Stimulated activated CD8-positive, alpha-beta memory T cell treated with anti-CD3 and anti-CD28 coated beads, Interleukin-15, amount 100 ng/mL, for 24 hours (primary cell): ENCODE data around the gene ZNF692.

Experiments
- DNase-seq: peaks from one replicate; pipeline ENCODE4 v3.0.0-alpha.2; 2020; ENCODE audit warnings: low read depth

The ZNF692 gene

DNA sequence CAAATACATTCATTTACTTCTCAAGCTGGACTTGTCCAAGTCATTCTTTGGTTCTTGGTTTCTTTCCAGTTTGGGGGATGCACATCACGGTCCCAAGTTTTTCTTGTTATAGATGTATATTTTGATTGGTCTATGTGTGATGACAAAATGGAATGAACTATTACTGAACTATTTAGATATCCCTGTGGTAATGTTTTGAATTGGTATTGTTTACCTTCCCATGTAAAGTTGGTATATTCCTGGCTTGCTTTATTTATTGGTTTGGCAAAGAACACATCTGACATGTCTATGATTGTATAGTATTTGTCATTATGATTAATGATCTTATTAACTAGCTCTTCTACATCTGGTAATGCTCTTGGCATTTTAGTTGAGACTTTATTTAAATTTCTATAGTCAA lies 22.4 kb upstream of the ZNF692 start:
- DNase-seq = no peak

DNA sequence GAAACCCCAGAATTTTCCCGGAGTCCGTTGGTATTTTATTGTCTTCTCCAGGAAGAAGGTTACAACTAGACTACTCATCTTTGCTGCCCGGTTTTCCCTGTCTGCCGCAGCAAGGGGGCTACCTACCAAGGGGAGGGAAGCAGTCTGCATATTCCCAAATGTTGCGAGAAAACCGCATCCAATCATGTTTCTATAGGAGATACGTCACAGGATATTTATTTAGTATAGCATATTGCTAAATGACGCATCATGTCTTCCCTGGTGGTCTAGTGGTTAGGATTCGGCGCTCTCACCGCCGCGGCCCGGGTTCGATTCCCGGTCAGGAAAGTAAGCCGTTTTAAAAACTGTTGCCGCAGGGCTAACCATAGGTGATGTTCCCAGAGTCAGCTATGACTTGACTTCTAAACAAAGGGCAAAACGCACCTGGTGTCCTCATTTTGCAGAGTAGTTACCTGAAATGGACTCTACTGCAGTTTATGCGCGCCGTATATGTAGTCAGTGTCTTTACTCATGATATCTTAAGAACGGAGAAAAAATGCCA lies 15.2 kb upstream of the ZNF692 start:
- DNase-seq = peak; percentile 66

DNA sequence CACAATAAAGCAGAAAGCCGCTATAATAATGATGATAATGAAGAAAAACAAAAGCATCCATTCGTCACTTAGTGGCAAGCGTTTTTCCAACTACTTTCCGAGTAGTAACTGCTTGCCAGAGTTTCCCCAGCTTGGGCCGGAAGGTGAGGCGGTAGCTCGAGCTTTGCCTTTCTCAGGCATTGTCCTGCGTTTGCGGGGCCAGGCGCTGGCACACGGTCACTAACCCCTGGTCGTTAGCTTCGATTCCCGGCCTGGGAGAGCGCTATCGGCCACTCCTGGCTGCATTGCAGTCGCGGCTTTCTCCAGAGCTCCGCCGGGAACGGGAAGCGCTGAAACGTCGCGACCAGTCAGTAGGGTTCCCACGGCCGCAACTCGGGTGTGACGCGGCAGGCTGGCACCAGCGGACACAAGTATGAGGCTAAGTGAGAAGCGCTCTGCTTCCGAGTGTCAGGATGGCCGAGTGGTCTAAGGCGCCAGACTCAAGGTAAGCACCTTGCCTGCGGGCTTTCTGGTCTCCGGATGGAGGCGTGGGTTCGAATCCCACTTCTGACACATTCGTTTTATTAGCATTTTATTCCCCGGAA lies 14.6 kb upstream of the ZNF692 start:
- DNase-seq = peak; percentile 98

DNA sequence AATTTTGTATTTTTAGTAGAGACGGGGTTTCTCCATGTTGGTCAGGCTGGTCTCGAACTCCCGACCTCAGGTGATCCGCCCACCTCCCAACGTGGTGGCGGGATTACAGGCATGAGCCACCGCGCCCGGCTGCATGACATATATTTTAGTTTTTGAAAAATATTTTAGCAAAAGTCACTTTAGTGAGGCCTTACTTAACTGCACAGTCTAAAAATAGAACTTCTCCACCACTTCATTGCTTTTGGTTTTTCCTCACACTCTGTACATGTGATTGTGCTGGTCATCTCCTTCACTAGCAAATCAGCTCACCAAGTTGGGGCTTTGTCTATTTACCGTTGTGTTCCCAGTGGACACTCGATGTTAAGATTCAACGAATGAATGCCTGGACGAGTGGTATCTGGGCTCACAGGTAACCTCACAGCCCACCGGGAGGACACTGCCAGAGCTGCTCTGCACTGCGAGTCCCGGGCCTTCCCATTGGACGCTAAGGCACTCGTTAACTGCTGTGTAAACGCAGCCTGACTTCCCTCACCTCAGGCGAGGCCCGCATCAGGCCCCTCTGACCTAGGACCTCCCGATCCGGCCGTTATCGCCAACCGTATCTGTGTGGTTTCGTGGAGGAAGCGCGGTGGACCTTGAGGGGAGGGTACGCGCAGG lies 14.0 kb upstream of the ZNF692 start:
- peak; percentile 36 for DNase-seq

DNA sequence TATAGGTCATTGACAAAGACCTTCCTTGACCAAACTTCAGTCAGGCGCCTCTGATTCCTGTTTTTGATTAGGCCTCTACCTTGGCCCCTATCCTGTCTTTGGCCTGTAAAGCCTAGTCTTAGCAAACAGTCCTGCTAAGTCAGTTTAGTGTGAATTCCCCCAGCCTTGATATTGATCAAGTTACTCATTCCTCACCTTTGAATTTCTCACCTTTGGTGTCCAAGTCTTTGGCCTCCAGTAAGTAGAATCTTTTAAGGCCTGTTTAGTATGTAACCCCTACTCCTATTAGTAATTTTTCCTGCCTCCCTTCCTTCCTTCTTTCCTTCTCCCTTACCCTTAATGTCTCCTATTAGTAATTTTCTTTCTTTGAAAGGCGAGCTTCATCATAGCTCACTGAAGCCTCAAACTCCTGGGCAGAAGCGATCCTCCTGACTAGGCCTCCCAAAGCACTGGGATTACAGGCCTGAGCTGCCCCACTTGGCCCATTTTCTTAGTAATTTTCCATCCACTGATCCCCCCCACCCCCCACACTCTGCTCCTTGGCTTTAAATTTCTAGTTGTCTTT lies 13.0 kb upstream of the ZNF692 start:
- DNase-seq = no peak

DNA sequence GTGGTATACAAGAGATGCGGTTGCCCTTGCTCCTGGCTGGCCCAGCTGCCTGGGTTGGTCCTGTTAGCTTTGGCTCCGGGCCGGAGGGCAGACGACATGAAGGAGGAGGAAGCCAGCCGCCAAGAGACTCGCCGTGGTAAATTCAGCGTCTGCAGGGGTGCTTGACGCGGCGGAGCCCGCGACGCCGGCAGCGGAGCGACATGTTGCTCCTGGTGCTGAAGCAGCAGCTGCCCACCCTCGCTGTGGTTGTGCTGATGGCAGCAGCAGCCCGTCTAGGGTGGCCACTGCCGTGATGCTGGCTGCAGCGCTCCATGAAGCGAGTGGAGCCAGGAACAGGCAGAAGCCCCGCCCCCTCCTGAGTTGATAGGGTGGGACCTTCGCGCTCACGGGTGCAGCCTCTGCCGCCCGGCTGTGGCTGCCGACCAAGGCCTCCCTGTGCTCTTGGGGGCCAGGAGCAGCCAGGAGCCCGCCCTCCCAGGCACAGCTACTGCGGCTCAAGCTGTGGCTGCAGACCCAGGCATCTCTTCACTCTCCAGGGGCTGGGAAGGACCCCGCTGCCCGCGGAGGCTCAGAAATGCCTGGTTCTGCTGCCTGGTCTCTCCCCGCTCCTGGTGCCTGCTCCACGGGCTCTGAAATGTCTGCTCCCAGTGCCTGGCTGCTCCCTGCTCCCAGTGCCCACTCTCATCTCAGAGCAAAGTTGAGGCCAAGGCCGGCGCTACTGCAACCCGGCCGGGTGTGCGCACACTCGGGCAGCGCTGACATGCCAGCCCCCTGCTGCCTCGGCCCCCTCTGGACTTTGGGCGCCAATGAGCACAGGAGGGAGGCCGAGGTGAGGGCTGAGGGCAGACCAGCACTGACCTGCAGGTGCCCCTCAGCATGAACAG lies 4.4 kb upstream of the ZNF692 start:
- DNase-seq = peak; percentile 50

DNA sequence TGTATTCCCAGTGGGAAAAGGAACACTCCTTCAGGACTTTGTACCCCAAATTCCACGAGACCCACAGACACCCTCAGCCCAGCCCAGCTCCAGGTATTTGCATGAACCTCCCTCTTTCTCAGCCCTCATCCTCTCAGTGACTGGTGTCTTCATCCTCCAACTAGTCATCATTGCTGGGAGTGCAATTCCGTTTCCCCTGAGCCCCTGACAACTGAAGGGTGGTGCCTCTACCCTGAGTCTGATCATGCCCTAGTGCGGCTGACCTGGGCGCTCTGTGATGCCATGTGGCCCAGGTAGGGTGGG lies 3.8 kb upstream of the ZNF692 start:
- DNase-seq = no peak

DNA sequence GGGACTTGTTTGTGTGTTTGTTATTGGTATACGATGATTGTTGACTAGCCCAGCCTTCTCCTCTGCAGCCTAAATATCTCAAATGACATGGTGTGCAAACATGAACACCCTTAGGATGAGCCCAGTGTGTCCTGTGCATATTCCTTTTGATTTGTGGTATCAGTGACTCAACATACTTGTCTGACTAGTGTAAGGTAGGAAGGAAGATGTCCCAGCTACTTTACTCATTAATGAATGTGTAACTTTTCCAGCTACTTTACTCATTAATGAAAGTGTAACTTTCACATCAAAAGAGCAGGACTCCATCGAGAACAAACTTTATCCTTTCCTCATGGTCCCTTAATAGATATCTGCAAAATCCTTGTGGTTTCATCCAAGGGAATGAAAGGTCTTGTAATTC lies 2.7 kb upstream of the ZNF692 start:
- DNase-seq = no peak

DNA sequence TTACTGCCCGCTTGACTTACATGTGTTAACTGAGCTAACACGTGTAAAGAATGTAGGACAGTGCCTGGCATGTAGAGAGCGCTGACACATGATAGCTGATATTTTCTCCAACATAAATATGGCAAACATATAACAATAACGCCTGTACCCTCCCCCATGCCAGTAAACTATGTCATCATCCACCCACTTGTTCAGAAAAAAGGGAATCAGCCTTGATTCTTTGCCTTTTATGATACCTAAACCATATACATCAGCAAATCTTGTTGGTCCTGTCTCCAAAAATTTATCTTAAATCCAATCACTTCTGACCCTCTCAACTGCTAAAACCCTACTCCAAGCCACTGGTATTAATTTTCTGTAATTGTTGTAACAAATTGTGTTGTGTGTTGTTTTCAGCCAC lies 1.1 kb upstream of the ZNF692 start:
- DNase-seq = no peak

DNA sequence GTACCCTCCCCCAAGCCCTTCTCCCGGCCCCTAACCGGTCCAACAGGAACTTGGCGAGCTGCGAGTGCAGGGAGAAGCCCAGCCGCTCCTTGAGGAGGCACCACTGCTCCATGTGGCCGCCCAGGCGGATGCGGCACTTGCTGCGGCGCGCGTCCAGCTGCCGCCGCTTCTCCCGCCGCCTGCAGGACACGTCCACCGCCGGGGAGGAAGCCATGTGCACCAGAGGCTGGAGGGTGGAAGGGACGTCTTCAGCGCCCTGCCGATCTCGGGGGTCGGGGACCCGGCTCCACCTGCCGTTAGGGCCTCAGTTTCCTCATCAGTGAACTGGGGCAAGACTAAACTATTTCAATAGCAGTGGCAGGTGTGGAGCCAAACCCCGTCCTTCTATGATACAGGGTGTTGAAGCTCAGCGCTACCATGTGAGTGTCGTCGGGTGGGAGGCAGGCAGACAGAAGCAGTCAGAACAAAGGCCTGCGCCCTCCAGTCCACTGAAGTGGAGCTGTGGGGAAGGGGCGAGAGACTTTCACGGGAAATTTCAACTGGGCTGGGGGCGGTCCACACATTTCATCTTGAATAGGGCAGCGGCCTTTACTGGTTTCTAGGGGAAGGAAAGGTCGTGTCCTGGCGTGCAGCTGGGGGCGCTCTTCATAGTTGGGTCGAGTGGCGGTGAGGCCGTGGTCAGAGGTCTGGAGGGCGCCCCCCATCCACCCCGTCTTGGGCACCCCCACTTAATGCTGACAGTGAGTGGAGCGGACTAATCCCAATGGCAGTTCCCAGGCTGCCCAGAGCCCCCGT lies 592 bp downstream of the ZNF692 start:
- DNase-seq = no peak

DNA sequence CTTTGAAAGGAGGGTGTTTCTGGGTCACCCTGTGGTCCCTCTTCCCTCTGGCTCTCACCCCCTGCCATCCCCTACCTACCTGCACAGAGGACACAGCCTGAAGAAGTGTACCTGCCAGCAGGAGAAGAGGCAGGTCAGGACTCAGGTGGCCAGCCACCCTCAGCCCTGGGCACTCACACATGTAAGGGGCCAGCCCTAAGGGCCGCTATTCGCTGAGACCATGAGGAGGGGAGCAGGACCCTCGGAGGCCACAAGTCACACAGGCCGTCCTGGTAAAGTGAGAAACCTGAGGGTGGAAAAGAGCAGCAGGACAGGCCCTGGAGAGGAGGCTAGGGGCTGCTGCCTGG lies 1.2 kb downstream of the ZNF692 start:
- DNase-seq = no peak

DNA sequence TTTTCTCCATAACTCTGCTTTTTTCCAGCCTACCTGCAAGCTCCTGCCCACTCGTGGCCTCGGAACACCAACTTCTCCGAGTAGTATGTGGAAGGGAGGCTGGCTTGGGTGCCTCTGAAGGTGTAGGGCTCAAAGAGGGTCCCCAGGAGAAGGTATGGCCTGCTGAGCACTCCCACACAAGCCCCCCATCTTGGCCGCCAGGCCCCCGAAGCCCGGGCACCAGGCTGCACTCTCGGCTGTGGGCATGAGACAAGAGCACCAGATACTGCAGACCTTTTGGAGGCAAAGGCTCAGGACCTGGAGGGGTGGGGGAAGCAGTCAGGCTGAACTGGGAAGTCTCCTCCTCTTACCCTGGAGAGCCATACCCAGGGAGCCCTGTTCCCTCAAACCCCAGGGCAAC lies 1.7 kb downstream of the ZNF692 start:
- DNase-seq = no peak

DNA sequence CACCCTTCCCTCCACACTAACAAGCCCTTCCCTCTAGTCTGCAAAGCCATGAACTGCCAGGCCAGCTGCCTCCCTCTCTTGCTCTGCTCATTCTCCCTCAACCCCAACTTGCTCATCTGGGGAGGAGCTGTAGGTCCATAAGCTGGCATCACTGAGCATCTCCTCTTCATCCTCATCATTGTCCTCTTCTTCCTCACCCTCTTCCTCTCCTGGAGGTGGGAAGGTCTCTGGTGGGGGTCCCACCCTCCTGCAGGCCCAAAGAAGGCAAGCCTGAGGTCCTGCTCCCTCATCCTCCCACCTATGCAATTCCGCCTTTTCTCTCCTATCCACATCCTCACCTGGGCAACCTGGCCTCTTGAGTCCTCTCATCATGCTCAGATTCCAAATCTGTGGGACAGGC lies 2.7 kb downstream of the ZNF692 start:
- no peak for DNase-seq

DNA sequence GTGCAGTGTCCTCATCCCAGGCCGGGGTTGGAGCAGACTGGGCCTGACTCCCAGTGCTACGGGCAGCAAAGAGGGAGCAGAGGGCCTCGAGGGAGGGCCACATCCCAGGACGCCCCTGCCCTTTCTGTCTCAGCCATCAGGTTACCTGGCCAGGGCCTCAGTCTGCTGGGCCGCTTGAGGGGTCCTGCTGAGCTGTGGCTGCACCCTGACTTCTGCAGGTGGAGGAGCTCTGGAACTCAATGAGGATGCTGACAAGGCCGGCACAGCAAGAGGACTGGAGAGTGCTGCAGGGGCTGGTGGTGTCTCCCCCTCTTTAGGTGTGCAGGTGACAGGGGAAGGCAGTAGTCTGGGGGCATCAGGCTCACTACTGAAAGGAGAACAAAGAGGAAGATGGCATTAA lies 3.3 kb downstream of the ZNF692 start:
- DNase-seq = no peak

DNA sequence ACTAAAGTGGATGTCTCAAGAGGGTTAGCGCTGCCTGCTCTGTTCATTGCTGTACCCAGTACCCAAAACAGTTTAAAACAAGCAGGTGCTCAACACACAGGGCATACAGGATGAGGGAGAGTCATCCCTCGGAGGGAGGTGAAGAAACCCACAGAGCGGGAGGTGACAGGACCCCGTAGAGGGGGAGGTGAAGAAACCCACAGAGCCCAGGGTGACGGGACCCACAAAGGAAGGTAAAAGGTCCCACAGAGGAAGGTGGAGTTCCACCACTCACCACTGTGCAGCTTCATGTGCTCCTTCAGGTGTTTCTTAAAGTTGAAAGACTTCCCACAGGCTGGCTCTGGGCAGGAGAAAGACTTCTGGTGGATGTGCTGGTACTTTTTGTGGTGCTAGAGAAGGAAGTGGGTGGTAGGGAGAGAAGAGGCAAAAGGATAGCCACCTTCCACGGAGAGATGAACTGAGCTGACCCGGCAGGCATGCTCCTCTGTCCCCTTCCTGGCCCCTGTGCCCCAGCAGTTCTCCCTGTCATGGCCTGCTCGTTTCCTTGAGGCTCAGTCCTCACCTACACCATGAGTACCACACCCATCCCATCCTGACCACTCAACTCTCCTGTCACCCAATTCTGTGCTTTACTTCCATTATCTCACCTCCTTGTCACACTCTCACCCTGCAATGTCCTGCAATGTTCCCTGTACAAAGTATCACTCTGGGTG lies 5.1 kb downstream of the ZNF692 start:
- no peak for DNase-seq

DNA sequence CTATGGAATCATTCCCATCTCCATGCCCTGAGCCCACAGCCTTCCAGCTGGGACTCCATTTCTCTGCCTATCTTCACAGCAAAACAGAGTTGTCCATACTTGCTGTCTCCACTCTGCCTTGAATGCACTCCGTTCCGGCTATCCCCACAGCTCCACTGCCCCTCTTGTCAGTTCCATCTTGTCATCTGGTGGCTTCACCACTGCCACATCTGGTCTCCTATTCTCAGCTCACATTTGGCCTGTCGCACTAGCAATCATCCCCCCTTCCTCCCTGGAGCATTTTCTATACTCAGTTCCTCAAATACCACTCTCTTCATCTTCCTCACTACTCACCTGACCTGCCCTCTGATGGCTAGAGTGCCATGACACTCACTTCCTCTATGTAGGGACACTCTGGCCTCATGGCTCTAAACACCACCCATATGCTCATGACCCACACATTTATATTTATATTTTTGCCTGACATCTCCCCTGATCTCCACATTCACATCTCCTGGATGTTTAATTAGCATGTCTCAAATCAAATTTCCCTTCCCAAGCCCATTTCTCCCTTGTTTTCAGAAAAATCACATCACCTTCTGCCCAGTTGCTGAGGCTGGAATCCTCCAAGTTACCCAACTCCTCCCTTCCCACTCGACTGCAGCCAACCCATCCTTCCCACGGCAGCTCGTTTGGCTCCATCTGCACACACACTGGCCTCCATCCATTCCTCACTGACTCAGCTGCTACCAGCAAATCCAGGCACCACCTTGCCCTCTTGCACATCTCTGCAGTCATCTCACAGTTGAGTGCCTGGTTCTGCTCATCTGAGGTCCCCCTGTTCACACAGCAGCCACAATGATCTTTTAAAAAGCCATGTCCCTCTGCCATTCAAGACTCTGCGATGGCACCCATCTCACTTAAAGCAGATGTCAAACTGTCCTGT lies 6.1 kb downstream of the ZNF692 start:
- no peak for DNase-seq

DNA sequence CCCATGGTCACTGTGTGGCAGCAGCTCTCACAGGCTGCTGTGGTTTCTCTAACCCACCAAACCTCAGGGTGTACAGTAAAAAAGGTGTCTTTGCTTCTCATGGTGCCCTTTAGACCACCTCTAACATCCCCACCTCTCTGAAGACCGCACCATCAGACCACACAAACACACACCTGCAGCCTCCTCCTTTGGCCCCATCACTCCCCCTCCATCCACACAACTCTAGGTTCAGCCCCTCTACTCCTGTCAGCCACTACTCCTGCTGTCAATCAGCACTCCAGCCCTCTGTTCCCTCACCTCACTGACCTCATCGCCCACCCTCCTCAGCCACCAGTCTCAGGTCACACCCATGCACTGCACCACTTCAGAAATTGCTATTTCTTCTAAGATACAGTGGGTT lies 7.5 kb downstream of the ZNF692 start:
- no peak for DNase-seq

DNA sequence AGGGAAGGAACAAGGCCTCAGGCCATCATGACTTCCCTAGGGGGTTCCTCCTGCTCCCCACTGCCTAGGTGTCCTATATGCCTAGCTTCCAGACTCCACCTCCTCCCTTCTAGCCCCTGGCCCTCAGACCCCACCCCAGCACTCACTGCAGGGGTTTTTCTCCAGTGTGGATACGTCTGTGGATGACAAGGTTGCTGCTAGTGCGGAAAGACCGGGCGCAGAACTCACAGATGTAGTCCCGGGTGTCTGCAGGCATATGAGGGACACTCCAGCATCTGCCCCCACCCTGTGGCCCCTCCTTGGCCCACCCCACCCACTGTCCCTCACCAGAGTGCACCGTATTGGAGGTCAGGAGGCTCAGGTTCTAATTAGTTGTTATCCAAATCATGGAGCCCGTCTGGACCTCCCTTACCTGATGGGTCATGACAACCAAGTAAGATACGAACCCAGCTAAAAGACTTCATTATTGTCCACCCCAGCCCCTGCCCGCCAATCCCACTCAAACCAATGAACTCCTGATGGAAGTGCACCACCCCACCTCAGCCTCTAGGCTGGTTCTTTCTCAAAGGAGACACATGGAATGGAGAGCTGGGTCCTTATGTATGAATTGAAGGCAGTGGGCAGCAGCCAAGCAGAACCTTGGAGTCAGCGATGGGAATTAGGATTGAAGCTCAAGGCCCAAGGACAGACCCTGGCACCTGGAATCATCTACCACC lies 8.2 kb downstream of the ZNF692 start:
- DNase-seq = no peak

DNA sequence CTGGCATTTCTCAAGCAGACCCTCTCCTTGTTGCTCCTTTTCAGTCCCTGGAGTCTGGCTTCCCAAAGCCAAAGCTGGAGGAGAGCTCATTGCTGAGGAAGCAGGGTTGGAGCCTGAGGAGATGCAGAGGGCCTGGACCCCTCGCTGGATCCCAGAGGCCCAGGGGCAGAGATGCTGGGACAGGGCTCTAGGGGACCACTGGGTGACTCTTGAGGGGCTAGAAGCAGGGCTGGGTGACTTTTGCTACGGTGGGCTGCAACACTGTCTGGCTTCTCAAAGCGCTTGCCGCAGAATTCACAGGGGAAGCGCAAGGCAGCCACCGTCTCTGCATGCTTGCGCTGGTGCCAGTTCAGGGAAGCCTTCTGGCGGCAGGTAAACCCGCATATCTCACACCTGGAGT lies 8.8 kb downstream of the ZNF692 start:
- DNase-seq = no peak

DNA sequence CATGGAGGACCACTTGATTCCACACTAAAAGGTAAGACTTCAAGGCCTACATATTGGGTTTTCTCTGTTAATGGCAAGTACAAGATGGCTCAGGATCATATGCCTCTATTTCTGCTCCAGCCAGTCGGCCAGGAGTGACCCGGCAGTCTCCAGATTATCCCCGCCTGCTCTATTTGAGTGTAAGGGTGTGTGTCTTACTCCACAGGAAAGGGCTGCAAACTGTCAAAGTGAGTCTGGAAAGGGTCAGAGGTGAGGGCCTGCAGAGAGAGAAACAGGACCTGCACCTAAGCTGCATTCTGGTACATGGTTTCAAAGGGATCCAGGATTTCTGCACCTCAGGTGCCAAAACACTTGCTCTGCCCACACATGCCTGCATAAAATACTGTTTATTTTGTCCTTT lies 9.2 kb downstream of the ZNF692 start:
- no peak for DNase-seq
